ENCODE measurements around the gene PLXNA1. TPM values are rescaled to one million over a fixed set of nuclear protein-coding genes. Genes with fewer than 3 reads are reported as not detected.
A peak's percentile ranks its signal among the peaks of the same experiment; 100 is the strongest.

The PLXNA1 gene
- total RNA-seq, 3 donors from 2014 or later, result 11.8 to 19.3 (median 12.7) TPM

GRCh38 chr3:127031413-127031810, 48.5 kb downstream of the PLXNA1 start:
- peak in 1 of 3 donors; percentile 37 for DNase-seq
- TF ChIP-seq CTCF (IDR thresholded peaks at IDR 0.05), result no peak
- Histone ChIP-seq H3K9me3 (no peaks in the 10 kb centered on the region), H3K4me1 (ENCODE audit: low read depth) (peaks cover 22% of the 10 kb centered on the region), H3K36me3 (ENCODE audit: low read depth) (no peaks in the 10 kb centered on the region), H3K4me3 (no peak overlapping the region)
- no peak for ATAC-seq
- intact Hi-C loops (cut with DNase I, micrococcal nuclease), result no loop called here

- DNase-seq (peak in 1 of 3 donors; percentile 41), ATAC-seq (no peak)
- H3K9me3 ChIP-seq, result no peaks in the 10 kb centered on the region
- H3K4me3 ChIP-seq, result no peak overlapping the region
- no peak for TF ChIP-seq CTCF (IDR thresholded peaks at IDR 0.05)
- H3K4me1 ChIP-seq (ENCODE audit: low read depth), result peaks cover 26% of the 10 kb centered on the region
- intact Hi-C loops (cut with DNase I, micrococcal nuclease), result no loop called here
- no peaks in the 10 kb centered on the region for H3K36me3 ChIP-seq (ENCODE audit: low read depth)
These were observed 48.9 kb downstream of the PLXNA1 start for GRCh38 chr3:127031845-127032244.

- ATAC-seq, result no peak
- no peaks in the 10 kb centered on the region for H3K36me3 ChIP-seq (ENCODE audit: low read depth)
- no peak for TF ChIP-seq CTCF (IDR thresholded peaks at IDR 0.05)
- intact Hi-C loops (cut with DNase I, micrococcal nuclease), result no loop called here
- peak in 1 of 3 donors; percentile 37 for DNase-seq
- peaks cover 32% of the 10 kb centered on the region for H3K4me1 ChIP-seq (ENCODE audit: low read depth)
- no peaks in the 10 kb centered on the region for H3K9me3 ChIP-seq
- H3K4me3 ChIP-seq, result no peak overlapping the region
These were observed 49.5 kb downstream of the PLXNA1 start for GRCh38 chr3:127032296-127032990.

Other genes with a start within 250 kb of the PLXNA1 start
- not detected for gene PRR23E, start 210.0 kb downstream of the PLXNA1 start, total RNA-seq